A673 (cell line): ENCODE data around the gene ZNF300.

Experiments used
- CTCF ChIP-seq: fragments of 300-800, 200-600 bp; sonication (generic); conservative IDR thresholded peaks from 2 replicates; pipeline ENCODE4 v1.5.1; 2017; ENCODE audit warnings: low read depth, mild to moderate bottlenecking, antibody characterized with exemption, low read length, moderate library complexity, mixed read lengths
- EZH2 ChIP-seq: fragments of 200-600 bp; sonication (generic); IDR thresholded peaks from 2 replicates; pipeline ENCODE4 v1.6.1; 2017; ENCODE audit warnings: borderline replicate concordance, low read depth, mild to moderate bottlenecking, mixed read lengths, antibody characterized with exemption, low read length; ENCODE audit not compliant: poor library complexity, severe bottlenecking

GRCh38 chr5:150904479-150905311, at the start of gene ZNF300:
- TF ChIP-seq CTCF (no peak), EZH2 (no peak)
